Right ventricle myocardium superior (tissue), 1 donor: Measurements from ENCODE around the gene IFNA4. TPM values are rescaled to one million over a fixed set of nuclear protein-coding genes. Genes with fewer than 3 reads are reported as not detected.
A peak's percentile ranks its signal among the peaks of the same experiment; 100 is the strongest.
"Not testable (repeated sequence)": the region's sequence is repeated elsewhere in the genome, so short reads cannot be mapped to it uniquely, and the experiment has no call there.

Experiments used
- ATAC-seq: fragments of 200-7000 bp; cut with Tn5 transposase; one replicate; pipeline ENCODE4 v1.9.1; 2020; ENCODE audit warnings: mild to moderate bottlenecking; ENCODE audit not compliant: poor library complexity
- DNase-seq: peaks from one replicate; pipeline ENCODE4 v3.0.0-alpha.2; 2020
- intact Hi-C: fragments of 100-400 bp; cut with DNase I; formaldehyde crosslinking; loops from one replicate; pipeline ENCODE4 v1.11.2; 2022
- total RNA-seq: library from RNA; stranded (reverse); fragmentation: NEBNext Ultra II Directional; extraction: Animal tissue kit (Norgen Biotek cat#: 25700); gene quantifications from one replicate; pipeline ENCODE4 v1.2.1, GENCODE V29; 2021
- donor health status: DM: no; HTN: yes; CAD: no; lungs with severe emphysema.

IFNA4 gene
- total RNA-seq, 1 donor from 2014 or later = not detected

- DNase-seq (no peak), ATAC-seq (no peak)
- intact Hi-C loops = no loop called here
Observed at GRCh38 chr9:21174671-21175070, 12.7 kb downstream of the IFNA4 start.

DNA sequence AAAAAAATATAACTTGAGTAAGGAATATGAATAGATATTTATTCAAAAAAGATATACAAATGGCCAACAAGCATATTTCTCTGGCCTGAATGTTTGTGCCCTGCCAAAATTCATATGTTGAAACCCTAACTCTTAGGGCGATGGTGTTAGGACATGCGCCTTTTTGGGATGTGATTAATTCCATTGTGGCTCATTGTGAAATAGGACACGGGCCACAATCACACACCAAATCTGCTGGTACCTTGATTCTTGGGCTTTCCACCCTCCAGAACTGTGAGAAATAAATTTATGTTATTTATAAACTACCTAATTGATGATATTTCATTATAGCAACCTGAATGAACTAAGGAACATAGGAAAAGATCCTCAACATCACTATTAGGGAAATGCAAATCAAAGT, 15.2 kb downstream of the IFNA4 start:
- no peak for DNase-seq
- intact Hi-C loops = no loop called here
- ATAC-seq = no peak

GRCh38 chr9:21171351-21171750, 16.0 kb downstream of the IFNA4 start:
- intact Hi-C loops = no loop called here
- DNase-seq = no peak
- ATAC-seq = no peak

GRCh38 chr9:21166560-21166959, 20.8 kb downstream of the IFNA4 start, which contains the start of gene IFNA21:
IFNA21 (minus strand) TSS chr9:21166660; CDS start chr9:21166612, 48 bp downstream.
- intact Hi-C loops, DNase-seq, ATAC-seq: not testable (repeated sequence)

- DNase-seq = no peak
- ATAC-seq = no peak
- intact Hi-C loops = no loop called here
Observed at GRCh38 chr9:21165516-21165915, 21.9 kb downstream of the IFNA4 start.

DNA sequence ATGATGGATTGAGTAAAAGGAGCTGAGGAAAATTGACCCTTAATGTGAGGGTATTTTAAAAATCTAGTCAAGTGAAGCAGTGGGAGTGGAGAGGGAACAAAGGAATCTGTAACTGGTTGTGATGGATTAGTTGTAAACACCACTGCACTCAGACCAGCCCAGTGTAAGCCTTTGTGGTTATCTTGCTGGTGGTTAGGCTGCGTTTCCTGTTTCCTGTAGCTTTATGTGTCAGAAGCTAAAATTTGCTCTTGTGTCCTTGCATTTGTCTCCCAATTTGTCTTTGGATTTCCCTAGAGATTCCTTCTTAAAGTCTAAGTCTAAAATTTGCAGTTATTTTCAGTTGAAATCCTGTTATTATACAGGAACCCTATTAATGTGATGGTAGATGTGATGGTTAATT, 27.2 kb downstream of the IFNA4 start:
- DNase-seq (no peak), ATAC-seq (no peak)
- intact Hi-C loops = no loop called here

- intact Hi-C loops = no loop called here
- DNase-seq (no peak), ATAC-seq (no peak)
Observed at GRCh38 chr9:21155501-21155900, 31.9 kb downstream of the IFNA4 start.

DNA sequence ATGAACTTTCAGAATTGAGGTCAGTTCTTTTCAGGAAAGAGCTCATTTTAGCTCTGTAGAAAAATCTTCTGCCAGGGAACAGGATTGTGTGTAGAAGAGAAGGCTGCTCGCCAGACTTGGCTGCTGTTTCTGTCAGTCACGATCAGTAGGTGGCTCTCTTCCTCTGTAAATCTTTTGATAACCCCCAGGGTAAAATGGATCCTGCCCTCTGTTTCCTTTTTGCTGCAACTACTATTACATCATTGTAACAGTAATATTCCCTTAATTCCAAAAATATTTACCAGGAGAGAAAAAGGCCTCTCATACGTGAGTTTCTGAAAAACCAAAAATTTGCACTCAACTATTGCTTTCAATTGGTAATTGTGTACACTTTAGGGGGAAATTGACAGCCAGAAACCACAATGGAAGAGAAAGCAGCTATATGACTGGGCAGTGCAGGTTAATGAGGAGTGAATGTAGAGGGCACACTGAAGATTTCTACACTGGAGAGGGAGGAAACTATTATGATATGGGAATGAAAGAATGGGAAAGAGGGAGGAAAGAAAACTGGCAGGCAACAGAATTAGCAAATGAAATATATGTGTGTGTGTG, 33.3 kb downstream of the IFNA4 start:
- intact Hi-C loops = no loop called here
- ATAC-seq (peak; percentile 60), DNase-seq (no peak)

- intact Hi-C loops = no loop called here
- no peak for ATAC-seq
Observed at GRCh38 chr9:21153336-21154017, 33.9 kb downstream of the IFNA4 start.

DNA sequence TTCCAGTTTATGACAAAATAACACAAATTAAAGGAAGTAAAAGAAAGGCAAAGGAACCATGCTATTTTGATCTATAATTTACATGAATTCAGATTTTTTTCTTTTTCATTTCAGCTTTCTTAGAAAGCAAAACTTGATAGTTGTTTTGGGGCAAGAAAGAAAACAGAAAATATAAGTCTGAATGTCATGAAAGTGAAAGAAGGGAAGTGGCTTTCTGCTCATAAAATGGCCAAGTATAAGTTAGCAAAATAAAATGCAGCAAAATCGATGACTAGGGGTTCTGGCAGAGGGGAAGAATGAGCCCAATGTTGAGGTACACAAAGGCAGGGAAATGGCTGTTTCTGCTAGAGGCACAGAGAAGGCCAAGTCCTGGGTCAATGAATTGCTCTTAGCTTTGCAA, 42.8 kb downstream of the IFNA4 start:
- intact Hi-C loops = no loop called here
- no peak for DNase-seq
- no peak for ATAC-seq

More at GRCh38 chr9:21153336-21154017, 33.9 kb downstream of the IFNA4 start:
- no peak for DNase-seq

DNA sequence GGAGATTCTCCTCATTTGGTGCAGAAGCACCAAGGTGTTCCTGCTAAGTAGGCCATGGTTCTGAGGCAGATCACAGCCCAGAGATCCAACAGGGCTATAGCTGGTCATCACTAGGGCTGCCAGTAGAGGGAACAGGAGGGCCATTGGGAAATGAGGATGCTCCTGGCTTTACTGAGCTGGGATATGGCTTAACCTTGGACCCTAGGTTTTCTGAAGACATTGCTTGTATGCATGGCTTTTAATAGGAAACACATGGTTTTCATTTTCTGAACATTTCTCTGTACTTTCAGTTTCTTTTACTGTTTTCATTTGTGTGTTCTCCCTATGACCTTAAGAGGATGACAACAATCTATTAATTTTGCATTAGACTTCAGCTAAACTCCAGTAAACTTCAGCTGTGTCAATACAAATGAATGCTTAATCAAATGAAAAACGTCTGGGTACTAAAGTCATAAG, 45.9 kb downstream of the IFNA4 start, which contains the start of gene IFNW1:
IFNW1 (minus strand) TSS at position 406 of the 456 bp plus-strand sequence; CDS start at position 144, 262 bp downstream.
- intact Hi-C loops = no loop called here
- DNase-seq (no peak), ATAC-seq (no peak)

GRCh38 chr9:21137020-21137419, 50.4 kb downstream of the IFNA4 start:
- intact Hi-C loops = no loop called here
- no peak for DNase-seq
- no peak for ATAC-seq

Other genes with a start within 250 kb of the IFNA4 start
- gene HACD4, start 155.9 kb downstream of the IFNA4 start, total RNA-seq = 1.0 TPM
- gene IFNB1, start 109.6 kb downstream of the IFNA4 start, total RNA-seq = not detected
- gene IFNW1, start 45.8 kb downstream of the IFNA4 start, total RNA-seq = not detected
- not detected for gene IFNA21, start 20.9 kb downstream of the IFNA4 start, total RNA-seq
- gene IFNA7, start 14.6 kb upstream of the IFNA4 start, total RNA-seq = not detected
- gene IFNA10, start 19.6 kb upstream of the IFNA4 start, total RNA-seq = not detected
- gene IFNA16, start 29.7 kb upstream of the IFNA4 start, total RNA-seq = not detected
- not detected for gene IFNA17, start 40.6 kb upstream of the IFNA4 start, total RNA-seq
- not detected for gene IFNA14, start 52.4 kb upstream of the IFNA4 start, total RNA-seq
- not detected for gene IFNA5, start 117.7 kb upstream of the IFNA4 start, total RNA-seq
- 11.2 TPM for gene KLHL9, start 147.8 kb upstream of the IFNA4 start, total RNA-seq
- not detected for gene IFNA6, start 163.3 kb upstream of the IFNA4 start, total RNA-seq
- gene IFNA13, start 180.5 kb upstream of the IFNA4 start, total RNA-seq = not detected
- gene IFNA2, start 197.8 kb upstream of the IFNA4 start, total RNA-seq = not detected
- gene IFNA8, start 221.5 kb upstream of the IFNA4 start, total RNA-seq = not detected